DMS79 treated with DMSO at 0.1 percent for 48 hours (cell line): Measurements from ENCODE around the gene NPIPB2.
"Not testable (repeated sequence)": the region's sequence is repeated elsewhere in the genome, so short reads cannot be mapped to it uniquely, and the experiment has no call there.

Experiments
- DNase-seq: peaks from one replicate; lab custom pipeline; 2025; lab: John Stamatoyannopoulos, UW

NPIPB2 gene

DNA sequence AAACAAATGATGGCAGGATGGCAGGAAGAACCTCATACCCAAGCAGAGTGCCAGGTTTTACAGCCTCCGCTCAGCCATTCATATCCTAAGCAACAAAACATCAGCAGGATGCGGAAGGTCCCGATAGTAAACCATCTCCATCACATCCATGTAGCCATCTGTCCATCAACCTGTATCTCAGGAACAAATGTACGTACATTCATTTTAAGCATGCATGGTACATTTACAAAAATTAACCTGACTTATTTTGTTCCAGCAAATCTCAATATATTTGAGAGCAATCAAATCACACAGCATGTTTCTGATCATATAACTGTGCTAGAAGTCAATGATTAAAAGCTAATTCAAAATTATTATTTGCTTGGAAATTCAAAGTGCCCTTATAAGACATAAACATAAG is at the start of gene NPIPB2:
NPIPB2 (minus strand) TSS at position 101 of the 400 bp plus-strand sequence; CDS start at position 101, 0 bp downstream.
- not testable (repeated sequence) for DNase-seq

DNA sequence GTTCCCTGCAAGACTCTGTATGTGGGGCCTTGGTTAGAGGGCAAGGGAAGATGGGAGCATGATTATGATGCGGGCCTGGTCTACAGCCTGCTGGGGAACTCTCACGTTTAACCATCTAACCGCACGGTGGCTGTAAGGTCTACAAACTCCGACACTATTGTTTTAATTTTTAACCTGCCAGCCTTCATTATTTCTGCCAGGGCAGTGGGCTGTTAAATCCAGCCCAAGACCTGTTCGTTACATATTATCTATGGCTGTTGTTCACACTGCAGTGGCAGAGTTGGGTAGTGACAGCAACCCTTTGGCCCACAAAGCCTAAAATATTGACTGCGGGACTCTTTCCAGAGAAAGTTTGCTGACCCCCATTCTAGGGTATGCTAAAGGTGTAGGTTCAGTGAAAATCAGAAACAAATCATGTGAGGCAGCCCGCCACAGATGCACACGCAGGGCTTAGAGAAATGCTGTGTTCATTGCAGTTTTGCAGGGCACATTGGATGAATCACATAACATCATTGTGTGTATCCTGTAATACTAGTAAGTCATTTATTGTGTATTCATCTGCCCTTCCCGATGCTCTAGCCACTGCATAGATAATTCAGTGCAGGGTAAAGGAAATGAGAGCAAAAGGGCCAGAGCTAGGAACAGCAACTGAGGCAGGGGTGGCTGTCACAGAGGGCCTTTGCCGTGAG is 49.0 kb upstream of the NPIPB2 start:
- no peak for DNase-seq

DNA sequence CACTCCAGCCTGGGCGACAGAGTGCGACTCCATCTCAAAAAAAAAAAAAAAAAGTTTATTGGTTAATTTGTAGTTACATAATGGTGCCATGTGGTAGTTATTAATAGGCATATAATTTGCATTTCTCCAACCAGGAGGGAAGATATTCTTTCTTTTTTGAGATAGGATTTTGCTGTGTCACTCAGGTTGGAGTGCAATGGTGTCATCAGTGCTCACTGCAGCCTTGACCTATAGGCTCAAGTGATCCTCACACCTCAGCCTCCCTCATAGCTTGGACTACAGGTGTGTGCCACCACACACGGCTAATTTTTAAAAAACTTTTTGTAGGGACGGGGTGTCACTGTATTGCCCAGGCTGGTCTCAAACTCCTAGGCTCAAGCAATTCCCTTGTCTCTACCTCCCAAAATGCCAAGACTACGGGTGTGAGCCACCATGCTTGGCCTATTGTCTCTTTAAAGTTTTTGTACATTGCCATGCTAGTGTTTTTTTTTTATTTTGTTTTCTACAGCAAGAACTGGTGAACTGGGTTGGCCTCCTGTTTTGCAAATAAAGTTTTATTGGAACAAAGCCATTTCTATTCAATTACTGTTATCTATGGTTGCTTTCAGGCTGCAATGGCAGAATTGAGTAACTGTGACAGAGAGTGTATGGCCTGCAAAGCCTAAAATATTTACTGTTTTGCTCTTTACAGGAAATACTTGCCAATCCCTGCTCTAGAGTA is 46.6 kb upstream of the NPIPB2 start:
- DNase-seq = no peak

DNA sequence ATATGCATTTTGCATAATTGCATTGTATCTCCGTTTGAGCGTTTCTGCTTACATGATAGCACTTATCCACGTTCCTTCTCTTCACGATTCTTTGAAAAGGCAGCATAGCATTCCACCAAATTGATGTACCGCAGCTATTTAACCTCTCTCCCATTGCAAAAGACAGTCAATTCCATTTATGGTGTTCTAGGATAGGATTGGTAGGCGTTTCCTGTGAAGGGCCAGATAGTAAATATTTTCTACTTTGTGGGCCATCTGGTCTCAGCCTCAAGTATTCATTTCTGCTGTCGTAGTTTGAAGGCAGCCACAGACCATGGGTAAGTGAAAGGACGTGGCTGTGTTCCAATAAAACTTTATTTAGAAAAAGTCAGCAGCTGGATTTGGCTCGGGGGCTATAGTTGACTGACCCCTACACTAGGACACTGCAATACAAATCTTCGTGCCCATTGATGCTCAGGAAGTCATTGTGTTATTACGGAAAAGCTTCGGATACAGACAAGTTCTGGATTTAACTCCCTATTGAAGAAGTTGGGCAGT is 44.7 kb upstream of the NPIPB2 start:
- no peak for DNase-seq

DNA sequence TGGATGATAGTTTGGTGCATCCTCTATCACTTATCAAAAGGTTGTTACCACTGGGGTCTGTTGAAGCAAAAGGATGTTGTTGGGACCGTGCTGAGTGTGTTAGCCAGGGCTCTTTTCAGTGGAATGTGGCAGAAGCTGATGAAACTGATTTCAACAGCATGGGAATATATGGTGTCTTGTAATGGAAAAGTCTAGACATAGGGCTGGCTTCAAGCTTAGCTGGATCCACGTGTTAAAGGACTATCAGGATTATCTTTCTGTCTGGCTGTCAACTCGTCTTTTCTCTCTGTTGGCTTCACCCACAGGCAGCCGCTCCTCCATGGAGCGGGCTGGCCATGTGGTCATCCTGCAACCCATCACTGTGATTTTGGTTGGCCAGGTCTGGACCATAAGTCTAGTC is 43.4 kb upstream of the NPIPB2 start:
- no peak for DNase-seq

DNA sequence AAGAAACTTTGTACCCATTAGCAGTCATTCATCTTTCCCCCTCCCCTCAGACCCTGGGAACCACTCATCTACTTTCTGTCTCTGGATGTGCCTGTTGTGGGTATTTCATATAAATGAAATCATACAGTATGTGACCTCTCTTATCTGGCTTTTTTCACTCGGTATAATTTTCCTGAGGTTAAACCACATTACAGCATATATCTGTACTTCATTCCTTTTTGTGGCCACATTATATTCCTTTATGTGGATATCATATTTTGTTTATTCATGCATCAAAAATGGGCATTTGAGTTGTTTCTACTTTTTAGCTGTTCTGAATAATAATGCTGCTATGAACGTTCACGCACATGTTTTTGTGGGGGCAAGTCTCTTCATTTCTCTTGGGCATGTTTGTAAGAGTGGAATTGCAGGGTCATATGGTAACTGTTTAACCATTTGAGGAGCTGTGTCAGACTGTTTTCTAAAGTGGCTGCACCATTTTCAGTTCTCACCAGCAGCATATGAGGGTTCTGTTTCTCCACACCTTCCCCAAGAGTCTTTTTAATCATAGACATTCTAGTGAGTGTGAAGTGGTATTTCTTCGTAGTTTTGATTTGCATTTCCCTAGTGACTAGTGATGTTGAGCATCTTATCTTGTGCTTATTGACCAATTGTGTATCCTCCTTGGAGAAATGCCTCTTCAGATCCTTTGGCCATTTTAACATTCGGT is 38.4 kb upstream of the NPIPB2 start:
- DNase-seq = no peak

DNA sequence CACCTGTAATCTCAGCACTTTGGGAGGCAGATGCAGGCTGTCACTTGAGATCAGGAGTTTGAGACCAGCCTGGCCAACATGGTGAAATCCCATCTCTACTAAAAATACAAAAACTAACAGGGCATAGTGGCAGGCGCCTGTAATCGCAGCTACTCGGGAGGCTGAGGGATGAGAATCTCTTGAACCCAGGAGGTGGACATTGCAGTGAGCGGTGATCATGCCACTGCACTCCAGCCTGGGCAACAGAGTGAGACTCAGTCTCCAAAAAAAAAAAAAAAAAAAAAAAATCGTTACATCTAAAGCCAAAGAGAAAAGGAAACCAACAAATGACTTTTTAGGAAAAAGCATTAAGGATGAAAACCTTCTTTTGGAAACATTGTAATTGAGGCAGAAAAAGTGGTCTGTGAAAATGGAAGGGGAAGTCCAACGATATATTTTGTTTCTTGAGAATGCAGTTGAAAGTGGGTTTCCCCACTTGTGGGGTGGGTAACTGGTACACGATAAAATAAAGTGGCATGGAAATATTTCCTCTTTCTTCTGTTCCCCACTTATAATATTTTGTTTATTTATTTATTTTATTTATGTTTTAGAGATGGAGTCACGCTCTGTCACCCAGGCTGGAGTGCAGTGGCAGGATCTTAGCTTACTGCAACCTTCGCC is 37.3 kb upstream of the NPIPB2 start:
- DNase-seq = no peak

DNA sequence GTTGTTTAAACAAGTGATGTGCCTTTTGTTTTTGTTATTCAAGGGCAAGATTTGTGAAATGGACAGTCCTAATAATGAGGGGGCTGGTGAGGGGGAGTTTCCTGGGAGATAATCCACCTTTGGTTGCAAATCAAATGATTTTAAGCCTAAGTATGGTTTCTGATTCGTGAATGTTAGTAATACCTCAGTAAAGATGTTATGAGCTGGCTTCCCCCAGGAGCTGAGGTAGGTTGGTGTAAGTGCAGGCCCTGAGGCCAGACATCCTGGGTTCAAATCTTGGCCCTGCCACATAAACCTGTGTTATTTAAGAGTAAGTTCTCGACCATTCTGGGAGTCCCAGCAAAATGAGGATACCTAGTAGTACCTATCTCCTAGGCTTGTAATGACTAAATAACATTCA is 36.2 kb upstream of the NPIPB2 start:
- no peak for DNase-seq

DNA sequence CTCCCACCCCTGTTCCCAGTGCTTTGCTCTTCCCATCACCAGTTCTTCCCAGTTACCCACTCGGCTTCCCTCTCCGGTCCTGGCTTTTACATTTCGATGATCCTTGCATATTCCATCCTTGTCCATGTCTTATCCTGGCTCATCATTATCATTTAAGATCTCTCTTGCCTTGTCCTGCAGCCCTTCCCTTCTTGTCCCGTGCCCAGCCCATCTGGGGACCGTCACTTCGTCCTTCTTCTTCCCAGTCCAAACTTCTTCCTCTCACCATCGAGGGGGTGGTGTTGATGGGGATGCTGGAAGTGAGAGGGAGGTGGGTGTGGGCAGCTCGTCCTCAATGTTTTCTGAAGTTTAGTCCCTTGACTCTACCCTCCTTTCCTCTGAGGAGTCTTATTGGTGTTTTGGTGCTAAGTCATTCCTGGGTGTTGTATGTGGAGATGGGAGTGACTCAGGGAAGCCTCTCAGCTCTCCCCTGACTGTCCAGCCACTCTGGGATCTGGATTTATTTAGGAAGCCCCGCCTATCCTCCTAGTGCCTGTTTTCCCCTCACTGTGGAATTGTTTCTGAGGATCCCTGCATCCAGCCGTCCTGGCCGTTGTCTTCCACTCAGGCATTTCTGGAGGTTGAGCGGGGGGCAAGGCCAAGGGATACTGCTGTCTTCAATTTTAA is 35.7 kb upstream of the NPIPB2 start:
- DNase-seq = no peak

DNA sequence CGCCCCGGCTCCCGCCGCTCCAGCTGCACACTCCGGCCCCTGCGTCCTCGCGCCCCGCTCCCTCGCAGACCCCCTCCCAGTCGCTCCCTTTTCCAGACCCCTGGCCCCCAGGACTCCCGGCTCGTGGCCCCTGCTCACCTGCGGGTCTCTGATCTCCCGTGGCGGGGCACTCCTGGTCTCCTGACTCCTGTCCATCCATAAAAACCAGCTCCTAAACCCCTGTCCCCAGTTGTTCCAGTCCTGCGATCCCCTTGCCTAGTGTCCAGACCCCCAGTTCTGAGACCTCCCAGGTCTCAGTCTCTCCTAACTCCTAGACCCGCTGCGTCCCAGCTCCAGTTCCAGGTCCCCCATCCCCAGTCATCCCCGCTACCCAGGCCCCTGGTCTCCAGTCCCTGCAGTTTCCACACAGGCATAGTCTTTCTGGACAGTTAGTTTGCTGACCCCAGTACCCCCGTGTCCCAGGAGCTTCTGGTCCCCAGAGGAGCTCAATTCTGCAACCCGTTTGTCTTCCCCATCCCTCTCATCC is 35.1 kb upstream of the NPIPB2 start:
- DNase-seq = no peak

DNA sequence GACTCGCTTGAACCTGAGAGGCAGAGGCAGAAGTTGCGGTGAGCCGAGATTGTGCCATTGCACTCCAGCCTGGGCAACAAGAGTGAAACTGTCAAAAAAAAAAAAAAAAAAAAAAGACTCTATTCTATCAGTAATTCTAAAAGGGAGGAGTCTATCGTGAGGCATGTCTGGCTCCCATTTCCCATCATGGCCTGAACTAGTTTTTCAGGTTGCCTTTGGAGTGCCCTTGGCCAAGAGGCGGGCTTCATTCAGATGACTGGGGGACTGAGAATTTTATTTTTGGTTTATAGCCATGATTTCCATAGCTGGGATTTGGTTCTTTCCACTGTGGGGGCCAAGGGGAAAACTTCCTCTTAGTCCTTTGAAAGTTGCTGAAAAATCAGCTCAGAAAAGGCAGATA is 31.2 kb upstream of the NPIPB2 start:
- no peak for DNase-seq

DNA sequence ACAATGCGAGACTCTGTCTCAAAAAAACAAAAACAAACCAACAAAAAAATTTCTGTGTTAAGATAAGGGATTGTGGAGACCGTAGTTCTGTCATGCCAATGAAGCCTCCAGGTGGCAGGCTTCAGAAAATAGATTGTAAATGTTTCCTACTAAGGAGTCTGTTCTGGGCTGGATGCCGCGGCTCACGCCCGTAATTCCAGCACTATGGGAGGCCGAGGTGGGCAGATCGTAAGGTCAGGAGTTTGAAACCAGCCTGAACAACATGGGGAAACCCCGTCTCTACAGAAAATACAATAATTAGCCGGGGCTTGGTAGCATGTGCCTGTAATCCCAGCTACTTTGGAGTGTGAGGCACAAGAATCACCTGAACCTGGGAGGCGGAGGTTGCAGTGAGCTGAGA is 30.3 kb upstream of the NPIPB2 start:
- DNase-seq = no peak

DNA sequence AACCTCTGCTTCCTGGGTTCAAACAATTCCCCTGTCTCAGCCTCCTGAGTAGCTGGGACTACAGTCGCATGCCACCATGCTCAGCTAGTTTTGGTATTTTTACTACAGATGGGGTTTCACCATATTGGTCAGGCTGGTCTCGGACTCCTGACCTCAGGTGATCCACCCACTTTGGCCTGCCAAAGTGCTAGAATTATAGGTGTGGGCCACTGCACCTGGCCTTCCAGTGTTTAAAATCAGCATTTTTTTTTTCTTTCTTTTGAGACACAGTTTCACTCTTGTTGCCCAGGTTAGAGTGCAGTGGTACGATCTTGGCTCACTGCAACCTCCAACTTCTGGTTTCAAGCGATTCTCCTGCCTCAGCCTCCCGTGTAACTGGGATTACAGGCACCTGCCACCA is 28.4 kb upstream of the NPIPB2 start:
- not testable (repeated sequence) for DNase-seq

DNA sequence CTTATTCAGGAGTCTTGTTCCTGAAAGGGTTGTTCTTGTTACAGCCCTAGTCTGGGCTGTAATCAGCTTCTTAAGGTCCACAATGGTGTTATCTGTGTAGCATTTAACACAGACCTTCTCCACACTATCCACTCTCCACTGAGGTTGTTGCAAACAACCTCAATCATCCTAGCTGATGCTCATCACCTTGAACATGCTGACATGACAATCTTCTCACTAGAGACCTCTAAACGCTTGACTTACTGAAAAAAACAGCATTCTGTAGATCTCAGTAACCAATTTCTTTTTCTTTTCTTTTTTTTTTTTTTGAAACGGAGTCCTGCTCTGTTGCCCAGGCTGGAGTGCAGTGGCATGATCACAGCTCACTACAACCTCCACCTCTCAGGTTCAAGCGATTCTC is 26.7 kb upstream of the NPIPB2 start:
- no peak for DNase-seq

DNA sequence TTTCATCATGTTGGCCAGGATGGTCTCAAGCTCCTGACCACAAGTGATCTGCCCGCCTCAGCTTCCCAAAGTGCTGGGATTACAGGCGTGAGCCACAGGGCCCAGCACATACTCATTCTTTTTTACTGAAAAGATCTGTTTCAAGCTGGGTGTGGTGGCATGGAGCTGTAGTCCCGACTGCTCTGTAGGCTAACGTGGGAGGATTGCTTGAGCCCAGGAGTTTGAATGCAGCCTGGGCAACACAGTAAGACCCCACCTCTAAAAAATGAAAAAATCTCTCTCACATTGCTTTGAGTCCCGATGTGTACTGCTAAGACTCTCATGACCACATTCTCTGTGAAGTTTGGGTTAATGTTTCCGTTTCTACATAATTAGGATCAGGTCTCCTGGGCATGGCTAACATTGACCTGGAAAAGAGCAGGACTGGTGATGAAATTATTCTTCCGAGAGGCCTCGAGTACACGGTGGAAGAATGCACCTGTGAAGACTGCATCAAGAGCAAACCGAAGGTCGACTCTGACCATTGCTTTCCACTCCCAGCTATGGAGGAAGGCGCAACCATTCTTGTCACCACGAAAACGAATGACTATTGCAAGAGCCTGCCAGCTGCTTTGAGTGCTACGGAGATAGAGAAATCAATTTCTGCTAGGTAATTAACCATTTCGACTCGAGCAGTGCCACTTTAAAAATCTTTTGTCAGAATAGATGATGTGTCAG is 25.5 kb upstream of the NPIPB2 start:
- no peak for DNase-seq

DNA sequence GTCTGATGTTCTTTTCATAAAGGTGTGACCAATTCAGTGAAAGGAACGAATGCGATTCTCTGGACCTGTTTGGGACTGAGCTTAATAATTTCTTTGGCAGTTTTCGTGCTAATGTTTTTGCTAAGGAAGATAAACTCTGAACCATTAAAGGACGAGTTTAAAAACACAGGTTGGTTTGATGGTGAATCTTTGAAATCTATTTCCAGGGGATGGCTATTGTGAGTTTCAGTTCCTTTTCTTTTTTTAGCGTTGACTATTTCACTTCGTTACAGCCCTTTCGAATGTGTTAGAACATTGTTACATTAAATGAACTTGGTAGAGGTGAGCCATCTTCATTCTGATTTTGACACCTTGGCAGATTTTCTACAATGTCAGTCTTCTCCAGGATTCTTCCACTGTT is 24.3 kb upstream of the NPIPB2 start:
- no peak for DNase-seq

DNA sequence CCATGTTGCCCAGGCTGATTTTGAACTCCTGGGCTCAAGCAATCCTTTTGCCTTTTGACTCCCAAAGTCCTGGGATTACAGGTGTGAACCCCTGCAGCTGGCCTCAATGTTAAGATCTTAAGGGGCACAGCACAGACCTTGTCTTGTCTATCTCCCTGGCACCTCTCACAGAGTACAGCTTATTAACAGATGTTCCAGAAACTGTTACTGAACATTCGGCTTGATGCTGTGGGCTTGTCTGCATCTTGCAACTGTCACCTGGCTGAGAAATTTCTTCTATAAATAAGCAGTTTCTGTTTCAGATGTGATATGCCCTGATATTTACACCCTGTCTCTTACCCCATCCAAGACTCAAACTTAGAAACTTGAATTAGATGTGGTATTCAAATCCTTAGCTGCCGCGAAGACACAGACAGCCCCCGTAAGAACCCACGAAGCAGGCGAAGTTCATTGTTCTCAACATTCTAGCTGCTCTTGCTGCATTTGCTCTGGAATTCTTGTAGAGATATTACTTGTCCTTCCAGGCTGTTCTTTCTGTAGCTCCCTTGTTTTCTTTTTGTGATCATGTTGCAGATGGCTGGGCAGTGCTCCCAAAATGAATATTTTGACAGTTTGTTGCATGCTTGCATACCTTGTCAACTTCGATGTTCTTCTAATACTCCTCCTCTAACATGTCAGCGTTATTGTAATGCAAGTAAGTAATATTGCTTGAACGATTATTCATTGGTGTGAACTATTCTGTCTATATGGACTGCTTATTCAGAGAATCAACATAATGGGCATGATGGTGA is 23.1 kb upstream of the NPIPB2 start, which contains the start of gene TNFRSF17:
TNFRSF17 (plus strand) TSS at position 450 of the 791 bp plus-strand sequence; CDS start at position 565, 115 bp downstream.
- DNase-seq = no peak

DNA sequence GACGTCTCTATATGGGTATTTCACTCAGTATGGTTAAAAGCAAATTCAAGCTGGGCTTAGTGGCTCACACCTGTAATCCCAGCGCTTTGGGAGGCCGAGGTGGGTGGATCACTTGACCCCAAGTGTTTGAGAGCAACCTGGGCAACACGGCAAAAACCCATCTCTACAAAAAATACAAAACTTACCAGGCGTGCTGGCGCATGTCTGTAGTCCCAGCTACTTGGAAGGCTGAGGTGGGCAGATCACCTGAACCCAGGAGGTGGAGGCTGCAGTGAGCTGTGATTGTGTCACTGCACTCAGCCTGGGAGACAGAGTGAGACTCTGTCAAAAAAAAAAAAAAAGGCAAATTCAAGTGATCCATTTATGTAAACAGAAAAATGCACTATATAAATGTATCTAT is 21.9 kb upstream of the NPIPB2 start:
- no peak for DNase-seq

DNA sequence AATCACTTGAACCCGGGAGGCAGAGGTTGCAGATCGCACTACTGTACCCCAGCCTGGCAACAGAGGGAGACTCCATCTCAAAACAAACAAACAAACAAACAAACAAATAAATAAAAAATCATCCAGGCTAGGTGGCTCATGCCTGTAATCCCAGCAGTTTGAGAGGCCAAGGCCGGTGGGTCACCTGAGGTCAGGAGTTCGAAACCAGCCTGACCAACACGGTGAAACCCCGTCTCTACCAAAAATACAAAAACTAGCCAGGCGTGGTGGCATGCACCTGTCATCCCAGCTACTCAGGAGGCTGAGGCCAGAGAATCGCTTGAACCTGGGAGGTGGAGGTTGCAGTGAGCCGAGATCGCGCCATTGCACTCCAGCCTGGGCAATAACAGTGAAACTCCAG is 21.1 kb upstream of the NPIPB2 start:
- not testable (repeated sequence) for DNase-seq

DNA sequence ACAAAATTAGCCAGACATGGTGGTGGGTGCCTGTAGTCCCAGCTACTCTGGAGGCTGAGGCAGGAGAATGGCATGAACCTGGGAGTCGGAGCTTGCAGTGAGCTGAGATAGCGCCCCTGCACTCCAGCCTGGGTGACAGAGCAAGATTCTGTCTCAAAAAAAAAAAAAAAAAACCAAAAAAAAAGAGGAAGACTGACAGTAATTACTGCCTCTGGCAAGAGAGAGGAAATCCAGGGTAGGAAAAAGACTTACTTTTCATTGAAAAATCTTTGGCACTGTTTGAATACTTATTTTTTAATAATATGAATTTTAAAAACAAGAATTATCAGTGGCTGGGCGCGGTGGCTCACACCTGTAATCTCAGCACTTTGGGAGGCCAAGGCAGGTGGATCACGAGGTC is 20.6 kb upstream of the NPIPB2 start:
- DNase-seq = not testable (repeated sequence)
